Mammary epithelial cell (primary cell): ENCODE results near the gene BMPR1A.

Source experiments
- CTCF ChIP-seq, 2 donors: IDR thresholded peaks in 1 of 2; conservative IDR thresholded peaks in 1 of 2; 2 replicates each; pipeline ENCODE4 v1.5.1; 2011 to 2012; ENCODE audit warnings: inconsistent platforms in 2 of 2, low read length in 2 of 2, mild to moderate bottlenecking in 2 of 2, control low read depth in 1 of 2, low read depth in 1 of 2; ENCODE audit not compliant: insufficient read depth in 1 of 2; ENCODE audit errors: extremely low read depth in 1 of 2
- EZH2 ChIP-seq: IDR thresholded peaks from 2 replicates; pipeline ENCODE4 v1.6.1; 2012; ENCODE audit warnings: low read length, inconsistent platforms, borderline replicate concordance

- TF ChIP-seq CTCF (conservative IDR thresholded peaks at IDR 0.05 in 1 of 2, IDR thresholded peaks at IDR 0.05 in 1 of 2; ENCODE audit: extremely low read depth in 1 of 2, insufficient read depth in 1 of 2, low read depth in 1 of 2, low read length in 2 of 2) = no peak
- TF ChIP-seq EZH2 = no peak
Observed at GRCh38 chr10:86946213-86947155, 190.1 kb downstream of the BMPR1A start.
